GM19193 (cell line): Measurements from ENCODE around the gene EPB41L5.

ENCODE experiments used
- POLR2A ChIP-seq: IDR thresholded peaks from 4 replicates; pipeline ENCODE4 v1.6.1; 2011; ENCODE audit not compliant: insufficient read depth, insufficient read length; ENCODE audit errors: extremely low read depth

The EPB41L5 gene

GRCh38 chr2:120161190-120161589, 148.3 kb downstream of the EPB41L5 start:
- no peak for TF ChIP-seq POLR2A

GRCh38 chr2:120162716-120163115, 149.8 kb downstream of the EPB41L5 start:
- no peak for TF ChIP-seq POLR2A

DNA sequence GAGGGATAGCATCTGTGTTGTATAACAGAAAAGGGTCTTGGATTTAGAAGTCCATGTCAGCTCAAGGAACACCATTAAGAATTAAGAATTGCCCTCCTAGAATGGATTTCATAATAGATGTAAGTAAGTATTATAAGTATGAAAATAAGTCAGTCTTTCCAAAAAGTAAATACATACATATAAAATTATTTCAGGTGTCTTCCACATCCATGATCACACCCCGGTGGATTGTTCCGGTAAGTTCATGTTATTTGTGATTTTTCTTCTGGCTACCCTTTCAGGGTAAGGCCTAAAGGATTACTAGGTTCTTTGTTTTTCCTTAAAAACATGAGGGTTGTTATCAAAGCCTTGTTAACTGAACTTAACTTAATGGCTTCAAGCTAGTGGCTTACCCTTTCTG, 154.4 kb downstream of the EPB41L5 start:
- no peak for TF ChIP-seq POLR2A

- TF ChIP-seq POLR2A, result no peak
These were observed 156.1 kb downstream of the EPB41L5 start for GRCh38 chr2:120169020-120169419.

DNA sequence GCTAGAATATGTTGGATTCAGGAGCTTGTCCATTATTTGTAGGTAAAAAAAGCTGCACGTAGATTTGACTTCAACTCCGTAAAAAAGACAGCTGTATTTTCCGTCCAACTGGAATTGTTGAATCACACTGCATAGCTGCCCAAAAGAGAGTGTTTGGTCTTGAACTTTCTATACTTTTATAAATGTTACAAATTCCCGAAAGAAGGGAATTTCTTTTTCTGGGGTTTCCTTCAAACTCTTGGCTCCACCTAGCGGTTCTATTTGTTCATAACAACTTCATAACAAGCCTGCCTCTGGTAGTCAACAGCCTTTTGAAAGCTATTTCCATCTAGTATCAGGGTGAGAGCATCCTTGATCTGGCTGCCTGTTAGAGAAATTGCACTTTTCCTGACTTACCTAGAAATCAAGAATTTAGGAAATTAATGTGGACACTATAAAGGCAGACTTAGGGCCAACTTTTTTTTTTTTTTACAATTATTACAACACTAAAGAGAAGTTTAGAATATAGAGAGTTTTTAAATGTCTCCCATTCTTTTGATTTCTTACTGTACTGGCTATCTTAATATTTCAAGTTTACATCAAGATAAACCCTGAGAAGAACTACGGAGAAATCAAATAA, 162.2 kb downstream of the EPB41L5 start:
- TF ChIP-seq POLR2A, result no peak

DNA sequence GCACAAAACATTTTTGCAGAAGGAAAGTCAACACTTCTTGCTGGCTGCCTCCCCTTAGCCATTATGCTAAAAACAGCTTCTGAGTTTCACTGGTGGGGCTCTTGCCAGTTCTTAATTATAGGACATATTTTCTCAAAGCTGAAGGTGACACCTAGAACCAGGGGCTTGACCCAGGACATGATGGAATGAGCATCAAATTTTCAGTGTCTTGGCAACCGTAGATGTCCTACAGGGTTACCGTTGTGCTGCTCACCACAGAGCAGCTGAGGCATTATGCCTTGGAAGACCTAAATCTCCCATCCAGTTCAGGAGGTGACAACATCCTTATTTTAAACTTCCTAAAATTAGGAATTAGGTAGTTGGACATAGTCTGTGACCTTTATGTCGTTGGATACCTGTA, 163.6 kb downstream of the EPB41L5 start:
- TF ChIP-seq POLR2A, result no peak

DNA sequence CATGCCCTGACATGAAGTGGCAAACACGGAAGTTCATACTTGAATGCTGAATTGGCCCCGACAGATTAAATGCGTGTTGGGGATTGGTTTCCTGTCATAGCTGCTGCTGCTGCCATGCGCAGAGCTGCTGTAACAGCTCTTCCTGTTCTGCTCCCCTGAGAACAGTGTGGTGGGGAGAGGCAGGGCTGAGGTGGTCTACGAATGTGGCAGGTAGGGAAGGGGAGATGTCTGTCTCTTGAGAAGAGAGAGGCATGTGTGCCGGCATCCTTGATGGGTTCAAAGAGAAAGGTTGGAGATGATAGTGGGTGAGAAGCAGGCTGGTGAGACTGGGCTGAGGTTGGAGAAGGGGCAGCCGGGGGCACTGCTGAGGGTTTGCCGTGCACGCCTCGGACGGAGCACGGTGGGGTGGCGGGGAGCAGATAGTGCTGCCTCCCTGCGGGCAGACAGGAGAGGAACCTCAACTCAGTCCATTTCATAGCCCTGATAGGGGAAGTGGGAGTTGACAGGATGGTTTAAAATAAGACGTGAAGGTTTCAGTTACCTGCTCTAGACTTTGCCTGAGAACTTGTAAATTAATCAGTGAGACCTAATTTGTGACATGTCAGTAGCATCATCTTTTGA, 164.2 kb downstream of the EPB41L5 start:
- TF ChIP-seq POLR2A, result peak; percentile 87

DNA sequence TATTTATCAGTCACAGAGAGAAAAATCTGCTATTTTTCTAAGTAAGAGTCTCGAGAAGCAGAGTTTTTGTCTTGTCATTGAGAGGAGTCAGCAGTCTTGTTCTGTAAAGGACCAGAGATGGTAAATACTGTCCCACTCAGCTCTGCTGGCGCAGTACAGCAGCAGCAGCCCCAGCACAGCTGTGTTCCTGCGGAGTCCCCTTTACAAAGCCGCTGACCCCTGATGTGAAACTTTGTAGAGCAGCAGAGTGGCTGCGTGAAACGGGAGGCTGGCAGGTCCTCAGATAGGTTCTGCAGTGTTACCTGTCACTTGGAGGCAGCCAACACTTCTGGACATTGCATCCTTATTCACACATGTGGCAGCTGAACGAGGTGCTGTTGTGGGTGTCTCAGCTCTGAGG, 165.1 kb downstream of the EPB41L5 start:
- no peak for TF ChIP-seq POLR2A

DNA sequence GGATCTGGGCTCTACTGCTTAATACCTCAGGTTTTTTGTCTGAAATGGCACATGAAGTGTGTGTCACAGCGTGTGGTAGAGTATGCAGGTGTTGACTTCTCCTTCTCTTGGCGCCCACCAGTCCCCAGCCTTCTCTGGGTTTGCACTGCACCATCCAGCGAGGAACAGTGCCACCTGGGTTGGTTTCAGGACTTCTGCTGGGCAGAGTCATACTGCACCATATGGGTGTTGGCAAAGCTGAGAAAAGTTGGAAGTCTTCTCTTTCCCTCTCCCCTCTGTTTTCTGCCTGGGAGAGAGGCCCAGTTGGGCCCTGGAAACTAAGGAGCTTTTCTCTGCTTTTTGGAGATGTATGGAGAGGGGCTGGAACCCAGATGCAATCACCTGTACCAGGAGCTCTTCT, 166.5 kb downstream of the EPB41L5 start:
- no peak for TF ChIP-seq POLR2A

- TF ChIP-seq POLR2A, result no peak
These were observed 167.2 kb downstream of the EPB41L5 start for GRCh38 chr2:120180066-120180465.

DNA sequence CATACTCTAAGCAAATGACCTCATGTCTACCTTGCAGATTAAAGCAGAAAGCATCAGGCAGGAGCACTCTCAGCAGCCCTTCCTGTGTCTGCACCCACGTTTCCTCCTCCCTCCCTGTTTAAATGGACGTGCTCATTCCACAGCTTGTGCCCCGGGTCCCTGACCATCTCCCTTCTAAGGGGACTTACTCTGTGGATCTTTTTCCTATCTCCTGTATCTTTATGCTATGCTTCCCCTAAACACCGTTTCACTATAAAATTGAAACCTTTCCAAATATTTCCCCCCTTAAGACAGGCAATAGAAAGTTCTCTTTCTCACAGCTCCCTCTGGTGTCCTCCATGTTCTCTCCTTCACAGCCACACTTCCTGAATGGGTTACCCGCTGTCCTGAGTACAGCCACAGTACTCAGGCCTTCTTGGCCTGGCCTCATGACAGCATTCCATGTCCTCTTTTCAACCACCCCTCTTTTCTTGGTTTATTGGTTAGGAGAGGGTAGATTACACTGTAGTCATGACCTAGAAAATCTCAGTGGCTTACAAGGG, 169.2 kb downstream of the EPB41L5 start:
- no peak for TF ChIP-seq POLR2A

GRCh38 chr2:120189189-120189588, 176.3 kb downstream of the EPB41L5 start:
- no peak for TF ChIP-seq POLR2A

- TF ChIP-seq POLR2A, result no peak
These were observed 179.4 kb downstream of the EPB41L5 start for GRCh38 chr2:120192280-120192679.

GRCh38 chr2:120195553-120195952, 182.7 kb downstream of the EPB41L5 start:
- TF ChIP-seq POLR2A, result no peak

GRCh38 chr2:120203251-120204021, 190.6 kb downstream of the EPB41L5 start:
- no peak for TF ChIP-seq POLR2A

DNA sequence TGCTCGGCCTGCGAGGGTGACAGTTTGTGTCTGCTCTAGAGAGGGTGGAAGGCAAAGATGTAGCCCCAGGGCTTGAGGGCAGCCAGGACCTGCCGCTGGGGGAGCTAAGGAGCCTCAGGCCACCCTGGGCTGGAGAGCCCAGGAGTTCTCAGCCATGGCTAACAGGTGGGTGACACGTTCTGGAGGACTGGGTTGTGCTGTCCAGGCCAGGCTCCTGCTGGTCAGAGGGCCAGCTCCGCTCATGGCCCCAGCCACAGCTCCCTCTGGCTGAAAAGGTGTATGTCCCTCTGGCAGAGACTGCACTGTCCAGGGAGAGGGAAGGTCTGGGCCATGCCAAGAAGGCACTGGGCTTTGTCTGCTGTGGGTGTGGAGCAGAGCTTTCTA, 191.1 kb downstream of the EPB41L5 start:
- no peak for TF ChIP-seq POLR2A

DNA sequence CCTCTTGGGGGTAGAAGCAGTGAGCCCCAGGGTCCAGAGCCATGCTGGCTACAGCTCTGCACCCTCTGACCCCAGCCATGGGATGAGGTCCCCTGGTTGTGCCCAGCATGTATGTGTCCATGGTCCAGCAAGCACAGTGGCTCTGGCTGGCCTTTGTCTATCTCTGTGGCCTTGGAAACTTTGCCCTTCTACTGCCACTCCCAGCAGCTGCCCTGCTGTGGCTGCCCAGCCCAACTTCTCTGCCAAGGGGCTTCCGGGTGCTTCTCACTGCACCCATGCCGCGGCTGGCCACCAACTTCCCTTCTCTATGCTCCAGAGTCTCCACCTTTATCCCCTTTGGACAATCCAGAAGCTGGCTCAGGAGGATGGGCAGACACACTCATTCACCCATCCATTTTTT, 191.5 kb downstream of the EPB41L5 start:
- no peak for TF ChIP-seq POLR2A
